DND-41 (cell line): Measurements from ENCODE around the gene TSPEAR.

Experiments used
- ATAC-seq: fragments of 200-7000 bp; cut with Tn5 transposase; 3 replicates; pipeline ENCODE4 v1.9.1; 2021; ENCODE audit warnings: low read depth; ENCODE audit not compliant: insufficient read depth
- DNase-seq: peaks from one replicate; pipeline ENCODE4 v3.0.0-alpha.2; 2020
- H2AFZ ChIP-seq: 2 replicates; pipeline ENCODE4 v1.6.0; 2012; ENCODE audit warnings: low read depth, low read length
- H3K27ac ChIP-seq: 2 replicates; pipeline ENCODE4 v1.5.1; 2012; ENCODE audit warnings: low read length, inconsistent platforms
- H3K27me3 ChIP-seq: fragments of 200-600 bp; sonication (generic); 2 replicates; pipeline ENCODE4 v1.6.0; 2012; ENCODE audit warnings: low read length, mild to moderate bottlenecking, inconsistent platforms; ENCODE audit not compliant: insufficient read depth, poor library complexity
- H3K36me3 ChIP-seq: 2 replicates; pipeline ENCODE4 v1.5.1; 2012; ENCODE audit warnings: low read length, inconsistent platforms; ENCODE audit not compliant: insufficient read depth
- H3K4me1 ChIP-seq: 2 replicates; pipeline ENCODE4 v1.5.1; 2012; ENCODE audit warnings: mild to moderate bottlenecking, low read length; ENCODE audit not compliant: insufficient read depth
- H3K4me2 ChIP-seq: 2 replicates; pipeline ENCODE4 v1.6.0; 2012; ENCODE audit warnings: mild to moderate bottlenecking, moderate library complexity, low read length, inconsistent platforms; ENCODE audit not compliant: insufficient read depth
- H3K4me3 ChIP-seq, 2 experiments: fragments of 200-600 bp in 1 of 2; shearing (Covaris generic) in 1 of 2; 2 replicates each; pipeline ENCODE4 v1.5.1; 2012 to 2016; ENCODE audit warnings: inconsistent platforms in 2 of 2, low read length in 2 of 2, mild to moderate bottlenecking in 2 of 2, low read depth in 1 of 2, moderate library complexity in 1 of 2
- H3K79me2 ChIP-seq: 2 replicates; pipeline ENCODE4 v1.6.0; 2012; ENCODE audit warnings: low read length, inconsistent platforms; ENCODE audit not compliant: insufficient read depth
- H3K9ac ChIP-seq: 2 replicates; pipeline ENCODE4 v1.6.0; 2012; ENCODE audit warnings: low read depth, mild to moderate bottlenecking, inconsistent platforms, low read length, moderate library complexity
- H3K9me3 ChIP-seq: 2 replicates; pipeline ENCODE4 v1.5.1; 2012; ENCODE audit warnings: low read length, moderate library complexity, mild to moderate bottlenecking, inconsistent platforms; ENCODE audit not compliant: insufficient read depth, severe bottlenecking
- H4K20me1 ChIP-seq: 2 replicates; pipeline ENCODE4 v1.6.0; 2012; ENCODE audit warnings: low read length; ENCODE audit not compliant: insufficient read depth
- EZH2 ChIP-seq: IDR thresholded peaks from 3 replicates; pipeline ENCODE4 v1.6.1; 2012; ENCODE audit warnings: borderline replicate concordance, low read depth, mild to moderate bottlenecking, moderate library complexity, low read length, inconsistent platforms; ENCODE audit not compliant: severe bottlenecking
- TF ChIP-seq, protein P1 (sequence below): IDR thresholded peaks from 2 replicates; pipeline ENCODE4 v1.5.1; 2012; ENCODE audit warnings: borderline replicate concordance, low read length, moderate library complexity, mild to moderate bottlenecking; ENCODE audit not compliant: poor library complexity, severe bottlenecking; ENCODE audit errors: extremely low read depth

The TSPEAR gene

DNA sequence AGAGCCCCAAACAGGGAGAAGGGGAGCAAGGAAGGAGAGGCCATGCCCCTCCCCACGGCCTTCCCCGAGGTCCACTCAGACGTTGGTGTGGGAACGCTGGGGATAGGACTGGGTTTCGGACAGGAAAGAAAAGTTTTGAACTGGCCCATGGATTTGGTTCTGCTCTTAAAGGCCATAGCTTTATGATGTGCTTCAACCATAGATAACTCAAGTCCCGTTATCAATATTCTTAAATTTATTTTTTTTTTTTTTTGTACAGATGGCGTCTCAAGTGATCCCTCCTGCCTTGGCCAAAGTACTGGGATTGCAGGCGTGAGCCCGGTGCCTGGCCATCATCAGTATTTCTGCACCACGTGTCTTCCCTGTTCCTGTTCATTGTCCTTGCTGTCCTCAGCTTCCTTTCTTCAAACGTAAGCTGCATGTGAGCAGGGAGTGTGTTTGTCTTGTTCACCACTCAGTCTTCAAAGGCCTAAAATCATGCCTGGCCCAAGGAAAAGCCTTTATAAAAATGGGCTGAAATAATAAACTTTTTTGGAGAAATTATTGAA, 170.6 kb downstream of the TSPEAR start:
- Histone ChIP-seq H3K79me2 (no peaks in the 10 kb centered on the region), H3K9me3 (no peaks in the 10 kb centered on the region), H3K4me3 (no peak overlapping the region), H3K27ac (no peak overlapping the region), H3K4me1 (no peaks in the 10 kb centered on the region), H3K9ac (no peak overlapping the region), H3K4me2 (no peak overlapping the region), H3K27me3 (peaks cover 2% of the 10 kb centered on the region), H2AFZ (no peak overlapping the region), H3K36me3 (no peaks in the 10 kb centered on the region), H4K20me1 (no peaks in the 10 kb centered on the region)
- ATAC-seq (no peak), DNase-seq (no peak)
- TF ChIP-seq EZH2: no peak
- TF ChIP-seq, protein P1, sequence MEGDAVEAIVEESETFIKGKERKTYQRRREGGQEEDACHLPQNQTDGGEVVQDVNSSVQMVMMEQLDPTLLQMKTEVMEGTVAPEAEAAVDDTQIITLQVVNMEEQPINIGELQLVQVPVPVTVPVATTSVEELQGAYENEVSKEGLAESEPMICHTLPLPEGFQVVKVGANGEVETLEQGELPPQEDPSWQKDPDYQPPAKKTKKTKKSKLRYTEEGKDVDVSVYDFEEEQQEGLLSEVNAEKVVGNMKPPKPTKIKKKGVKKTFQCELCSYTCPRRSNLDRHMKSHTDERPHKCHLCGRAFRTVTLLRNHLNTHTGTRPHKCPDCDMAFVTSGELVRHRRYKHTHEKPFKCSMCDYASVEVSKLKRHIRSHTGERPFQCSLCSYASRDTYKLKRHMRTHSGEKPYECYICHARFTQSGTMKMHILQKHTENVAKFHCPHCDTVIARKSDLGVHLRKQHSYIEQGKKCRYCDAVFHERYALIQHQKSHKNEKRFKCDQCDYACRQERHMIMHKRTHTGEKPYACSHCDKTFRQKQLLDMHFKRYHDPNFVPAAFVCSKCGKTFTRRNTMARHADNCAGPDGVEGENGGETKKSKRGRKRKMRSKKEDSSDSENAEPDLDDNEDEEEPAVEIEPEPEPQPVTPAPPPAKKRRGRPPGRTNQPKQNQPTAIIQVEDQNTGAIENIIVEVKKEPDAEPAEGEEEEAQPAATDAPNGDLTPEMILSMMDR: no peak

- no peak for ATAC-seq
- Histone ChIP-seq H3K9ac (no peak within 1 kb of the TSS), H3K79me2 (no peaks in the 10 kb centered on the region), H3K4me1 (no peaks in the 10 kb centered on the region), H3K4me2 (no peak within 1 kb of the TSS), H4K20me1 (no peaks in the 10 kb centered on the region), H3K27me3 (peaks cover 2% of the 10 kb centered on the region), H3K9me3 (no peaks in the 10 kb centered on the region), H3K4me3 (no peak within 1 kb of the TSS), H2AFZ (no peak within 1 kb of the TSS), H3K36me3 (no peaks in the 10 kb centered on the region), H3K27ac (no peak within 1 kb of the TSS)
- TF ChIP-seq, protein P1: no peak
- no peak for TF ChIP-seq EZH2
- no peak for DNase-seq
Observed at GRCh38 chr21:44539991-44540666, 171.2 kb downstream of the TSPEAR start, which contains the start of gene KRTAP10-1. TSS of gene KRTAP10-1 (minus strand) at chr21:44540195. CDS start at chr21:44540150, 45 bp downstream.

- no peak overlapping the region for H3K4me3 ChIP-seq
- H3K4me2 ChIP-seq: no peak overlapping the region
- no peaks in the 10 kb centered on the region for H3K79me2 ChIP-seq
- TF ChIP-seq, protein P1: no peak
- no peak for TF ChIP-seq EZH2
- no peaks in the 10 kb centered on the region for H4K20me1 ChIP-seq
- DNase-seq (no peak), ATAC-seq (no peak)
- H3K9me3 ChIP-seq: no peaks in the 10 kb centered on the region
- H3K27ac ChIP-seq: no peak overlapping the region
- no peak overlapping the region for H3K9ac ChIP-seq
- no peak overlapping the region for H2AFZ ChIP-seq
- H3K4me1 ChIP-seq: no peaks in the 10 kb centered on the region
- peaks cover 2% of the 10 kb centered on the region for H3K27me3 ChIP-seq
- H3K36me3 ChIP-seq: no peaks in the 10 kb centered on the region
Observed at GRCh38 chr21:44539046-44539445, 172.3 kb downstream of the TSPEAR start.
